GM12878 (cell line): ENCODE measurements around the gene MCM3AP. TPM values are rescaled to one million over a fixed set of nuclear protein-coding genes. Genes with fewer than 3 reads are reported as not detected.

ENCODE experiments used
- BACH1 ChIP-seq: fragments of 450-650 bp; IDR thresholded peaks from 2 replicates; pipeline ENCODE4 v1.6.1; 2017; ENCODE audit warnings: mild to moderate bottlenecking, borderline replicate concordance
- CBFB ChIP-seq: IDR thresholded peaks from 2 replicates; pipeline ENCODE4 v1.6.1; 2016; ENCODE audit warnings: antibody characterized with exemption, low read depth
- CEBPB ChIP-seq, 2 experiments: fragments of 150-350 bp in 1 of 2; IDR thresholded peaks; 2 replicates each; pipeline ENCODE4 v1.6.1; 2012 to 2014; ENCODE audit warnings: low read depth in 2 of 2, low read length in 2 of 2, borderline replicate concordance in 1 of 2, inconsistent platforms in 1 of 2
- EP300 ChIP-seq, 2 experiments: fragments of 150-350 bp in 1 of 2; IDR thresholded peaks; 2 replicates each; pipeline ENCODE4 v1.6.1; 2011 to 2012; ENCODE audit warnings: low read depth in 2 of 2, low read length in 2 of 2, borderline replicate concordance in 1 of 2, improper control_type of control experiment in 1 of 2, inconsistent platforms in 1 of 2; ENCODE audit not compliant: control insufficient read depth in 1 of 2
- IKZF1 ChIP-seq: fragments of 450-650 bp; conservative IDR thresholded peaks from 2 replicates; pipeline ENCODE4 v1.6.1; 2017; ENCODE audit warnings: antibody characterized with exemption, mild to moderate bottlenecking
- IKZF2 ChIP-seq, 2 experiments: fragments of 450-650 bp; IDR thresholded peaks; 2 replicates each; pipeline ENCODE4 v1.6.1; 2017; ENCODE audit warnings: mild to moderate bottlenecking in 2 of 2, moderate library complexity in 2 of 2
- POLR2A ChIP-seq: IDR thresholded peaks from 2 replicates; pipeline ENCODE4 v1.6.1; 2011; ENCODE audit warnings: low read depth, mild to moderate bottlenecking, low read length
- POLR2AphosphoS5 ChIP-seq: IDR thresholded peaks from 2 replicates; pipeline ENCODE4 v1.6.1; 2011; ENCODE audit warnings: mild to moderate bottlenecking, low read length, inconsistent platforms
- RAD51 ChIP-seq: fragments of 450-650 bp; IDR thresholded peaks from 2 replicates; pipeline ENCODE4 v1.6.1; 2016; ENCODE audit warnings: moderate library complexity, mild to moderate bottlenecking, inconsistent platforms
- SMC3 ChIP-seq: IDR thresholded peaks from 2 replicates; pipeline ENCODE4 v1.6.1; 2011; ENCODE audit warnings: low read length, improper control_type of control experiment, borderline replicate concordance
- TCF3 ChIP-seq: IDR thresholded peaks from 2 replicates; pipeline ENCODE4 v1.6.1; 2012; ENCODE audit warnings: low read depth, mild to moderate bottlenecking, low read length, borderline replicate concordance; ENCODE audit not compliant: insufficient read depth
- WRNIP1 ChIP-seq: IDR thresholded peaks from 2 replicates; pipeline ENCODE4 v1.6.1; 2011; ENCODE audit warnings: low read depth, low read length, improper control_type of control experiment, borderline replicate concordance
- ZNF24 ChIP-seq: fragments of 450-650 bp; IDR thresholded peaks from 2 replicates; pipeline ENCODE4 v1.6.1; 2017; ENCODE audit warnings: antibody characterized with exemption, mild to moderate bottlenecking
- ZNF622 ChIP-seq: fragments of 450-650 bp; IDR thresholded peaks from 2 replicates; pipeline ENCODE4 v1.6.1; 2017; ENCODE audit warnings: mild to moderate bottlenecking, inconsistent platforms
- polyA plus RNA-seq, 11 experiments: library from polyadenylated mRNA; depleted of rRNA in 4 of 11; unstranded in 6 of 11; stranded (reverse) in 5 of 11; fragments of >200 nt; fragmentation: Nextera tagmentation in 4 of 11; fragmentation: Illumina TruSeq in 1 of 11; extraction: Ambion mirVana in 4 of 11; extraction: Trizol in 1 of 11; gene quantifications; 1 replicate in 1 of 11; 2 replicates in 10 of 11; pipeline versions ENCODE4 v1.2.1 to v1.2.3, GENCODE V29; 2011 to 2016; ENCODE audit warnings: inconsistent platforms in 2 of 11, missing spikeins in 2 of 11, low read depth in 1 of 11
- total RNA-seq, 4 experiments: library from RNA; depleted of rRNA in 3 of 4; stranded (reverse); fragments of >200 nt in 3 of 4; fragmentation: Illumina TruSeq in 1 of 4; extraction: Trizol in 1 of 4; gene quantifications; 2 replicates each; pipeline versions ENCODE4 v1.2.1 to v1.2.3, GENCODE V29; 2013 to 2021
- TF ChIP-seq, protein P1 (sequence below): fragments of 450-650 bp; IDR thresholded peaks from 2 replicates; pipeline ENCODE4 v1.6.1; 2016; ENCODE audit warnings: mild to moderate bottlenecking
- TF ChIP-seq, protein P2 (sequence below): fragments of 450-650 bp; IDR thresholded peaks from 2 replicates; pipeline ENCODE4 v1.6.1; 2017; ENCODE audit warnings: low read depth, mild to moderate bottlenecking, moderate library complexity
- TF ChIP-seq, protein P3 (sequence below): fragments of 450-650 bp; IDR thresholded peaks from 2 replicates; pipeline ENCODE4 v1.6.1; 2017; ENCODE audit warnings: mild to moderate bottlenecking, moderate library complexity
- TF ChIP-seq, protein P4 (sequence below): fragments of 450-650 bp; formaldehyde crosslinking; IDR thresholded peaks from 2 replicates; pipeline ENCODE4 v1.5.0; 2022; ENCODE audit warnings: mild to moderate bottlenecking, missing genetic modification characterization

Gene MCM3AP
- total and polyA plus RNA-seq, 10 of the 15 experiments (the other 5 are each of a cell fraction or from before 2014, with no cell fraction given), result 6.1 to 95.7 (median 47.0) TPM

DNA sequence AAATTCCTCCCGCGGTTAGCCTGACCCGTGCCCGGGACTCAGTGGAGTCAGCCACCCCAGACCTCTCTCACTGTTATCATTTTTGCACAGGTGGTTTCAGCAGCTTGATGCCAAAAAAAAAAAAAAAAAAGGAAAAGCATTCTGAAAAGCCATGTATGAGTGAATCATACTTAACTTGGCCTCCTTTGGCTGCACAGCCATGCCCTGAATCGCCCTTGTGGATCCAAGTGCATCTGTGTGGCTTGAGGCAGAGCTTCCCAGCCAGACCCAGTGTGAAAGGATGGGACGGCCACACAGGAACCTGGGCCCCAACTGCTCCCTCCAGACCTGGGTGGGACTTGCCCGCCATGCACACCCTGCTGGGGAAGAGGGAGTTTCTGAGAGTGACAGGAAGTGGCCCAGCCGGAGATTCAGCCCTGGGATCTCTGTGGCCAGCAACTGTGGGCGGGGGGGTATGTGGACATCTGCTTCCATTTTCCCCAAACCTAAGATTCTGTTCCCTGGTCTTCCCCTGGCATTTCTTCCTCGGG is 9.3 kb upstream of the MCM3AP start (continued):
- TF ChIP-seq TCF3 (no peak), SMC3 (no peak), IKZF1 (0 out of 2 replicates have a peak, but pooled peaks have one; percentile 27), RAD51 (no peak), ZNF24 (no peak), ZNF622 (no peak), CEBPB (IDR thresholded peaks at IDR 0.05; ENCODE audit: borderline replicate concordance in 1 of 2, low read depth in 2 of 2, low read length in 2 of 2) (no peak), CBFB (no peak), EP300 (IDR thresholded peaks at IDR 0.05; ENCODE audit: borderline replicate concordance in 1 of 2, control insufficient read depth in 1 of 2, low read depth in 2 of 2, low read length in 2 of 2) (no peak), IKZF2 (IDR thresholded peaks at IDR 0.05) (no peak), POLR2A (no peak), WRNIP1 (no peak), BACH1 (no peak), POLR2AphosphoS5 (no peak)
- TF ChIP-seq, protein P1, sequence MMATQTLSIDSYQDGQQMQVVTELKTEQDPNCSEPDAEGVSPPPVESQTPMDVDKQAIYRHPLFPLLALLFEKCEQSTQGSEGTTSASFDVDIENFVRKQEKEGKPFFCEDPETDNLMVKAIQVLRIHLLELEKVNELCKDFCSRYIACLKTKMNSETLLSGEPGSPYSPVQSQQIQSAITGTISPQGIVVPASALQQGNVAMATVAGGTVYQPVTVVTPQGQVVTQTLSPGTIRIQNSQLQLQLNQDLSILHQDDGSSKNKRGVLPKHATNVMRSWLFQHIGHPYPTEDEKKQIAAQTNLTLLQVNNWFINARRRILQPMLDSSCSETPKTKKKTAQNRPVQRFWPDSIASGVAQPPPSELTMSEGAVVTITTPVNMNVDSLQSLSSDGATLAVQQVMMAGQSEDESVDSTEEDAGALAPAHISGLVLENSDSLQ, result peak; percentile 60
- TF ChIP-seq, protein P2, sequence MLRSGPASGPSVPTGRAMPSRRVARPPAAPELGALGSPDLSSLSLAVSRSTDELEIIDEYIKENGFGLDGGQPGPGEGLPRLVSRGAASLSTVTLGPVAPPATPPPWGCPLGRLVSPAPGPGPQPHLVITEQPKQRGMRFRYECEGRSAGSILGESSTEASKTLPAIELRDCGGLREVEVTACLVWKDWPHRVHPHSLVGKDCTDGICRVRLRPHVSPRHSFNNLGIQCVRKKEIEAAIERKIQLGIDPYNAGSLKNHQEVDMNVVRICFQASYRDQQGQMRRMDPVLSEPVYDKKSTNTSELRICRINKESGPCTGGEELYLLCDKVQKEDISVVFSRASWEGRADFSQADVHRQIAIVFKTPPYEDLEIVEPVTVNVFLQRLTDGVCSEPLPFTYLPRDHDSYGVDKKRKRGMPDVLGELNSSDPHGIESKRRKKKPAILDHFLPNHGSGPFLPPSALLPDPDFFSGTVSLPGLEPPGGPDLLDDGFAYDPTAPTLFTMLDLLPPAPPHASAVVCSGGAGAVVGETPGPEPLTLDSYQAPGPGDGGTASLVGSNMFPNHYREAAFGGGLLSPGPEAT, result 0 out of 2 replicates have a peak, but pooled peaks have one; percentile 24
- TF ChIP-seq, protein P3, sequence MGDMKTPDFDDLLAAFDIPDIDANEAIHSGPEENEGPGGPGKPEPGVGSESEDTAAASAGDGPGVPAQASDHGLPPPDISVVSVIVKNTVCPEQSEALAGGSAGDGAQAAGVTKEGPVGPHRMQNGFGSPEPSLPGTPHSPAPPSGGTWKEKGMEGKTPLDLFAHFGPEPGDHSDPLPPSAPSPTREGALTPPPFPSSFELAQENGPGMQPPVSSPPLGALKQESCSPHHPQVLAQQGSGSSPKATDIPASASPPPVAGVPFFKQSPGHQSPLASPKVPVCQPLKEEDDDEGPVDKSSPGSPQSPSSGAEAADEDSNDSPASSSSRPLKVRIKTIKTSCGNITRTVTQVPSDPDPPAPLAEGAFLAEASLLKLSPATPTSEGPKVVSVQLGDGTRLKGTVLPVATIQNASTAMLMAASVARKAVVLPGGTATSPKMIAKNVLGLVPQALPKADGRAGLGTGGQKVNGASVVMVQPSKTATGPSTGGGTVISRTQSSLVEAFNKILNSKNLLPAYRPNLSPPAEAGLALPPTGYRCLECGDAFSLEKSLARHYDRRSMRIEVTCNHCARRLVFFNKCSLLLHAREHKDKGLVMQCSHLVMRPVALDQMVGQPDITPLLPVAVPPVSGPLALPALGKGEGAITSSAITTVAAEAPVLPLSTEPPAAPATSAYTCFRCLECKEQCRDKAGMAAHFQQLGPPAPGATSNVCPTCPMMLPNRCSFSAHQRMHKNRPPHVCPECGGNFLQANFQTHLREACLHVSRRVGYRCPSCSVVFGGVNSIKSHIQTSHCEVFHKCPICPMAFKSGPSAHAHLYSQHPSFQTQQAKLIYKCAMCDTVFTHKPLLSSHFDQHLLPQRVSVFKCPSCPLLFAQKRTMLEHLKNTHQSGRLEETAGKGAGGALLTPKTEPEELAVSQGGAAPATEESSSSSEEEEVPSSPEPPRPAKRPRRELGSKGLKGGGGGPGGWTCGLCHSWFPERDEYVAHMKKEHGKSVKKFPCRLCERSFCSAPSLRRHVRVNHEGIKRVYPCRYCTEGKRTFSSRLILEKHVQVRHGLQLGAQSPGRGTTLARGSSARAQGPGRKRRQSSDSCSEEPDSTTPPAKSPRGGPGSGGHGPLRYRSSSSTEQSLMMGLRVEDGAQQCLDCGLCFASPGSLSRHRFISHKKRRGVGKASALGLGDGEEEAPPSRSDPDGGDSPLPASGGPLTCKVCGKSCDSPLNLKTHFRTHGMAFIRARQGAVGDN, result no peak
- TF ChIP-seq, protein P4, sequence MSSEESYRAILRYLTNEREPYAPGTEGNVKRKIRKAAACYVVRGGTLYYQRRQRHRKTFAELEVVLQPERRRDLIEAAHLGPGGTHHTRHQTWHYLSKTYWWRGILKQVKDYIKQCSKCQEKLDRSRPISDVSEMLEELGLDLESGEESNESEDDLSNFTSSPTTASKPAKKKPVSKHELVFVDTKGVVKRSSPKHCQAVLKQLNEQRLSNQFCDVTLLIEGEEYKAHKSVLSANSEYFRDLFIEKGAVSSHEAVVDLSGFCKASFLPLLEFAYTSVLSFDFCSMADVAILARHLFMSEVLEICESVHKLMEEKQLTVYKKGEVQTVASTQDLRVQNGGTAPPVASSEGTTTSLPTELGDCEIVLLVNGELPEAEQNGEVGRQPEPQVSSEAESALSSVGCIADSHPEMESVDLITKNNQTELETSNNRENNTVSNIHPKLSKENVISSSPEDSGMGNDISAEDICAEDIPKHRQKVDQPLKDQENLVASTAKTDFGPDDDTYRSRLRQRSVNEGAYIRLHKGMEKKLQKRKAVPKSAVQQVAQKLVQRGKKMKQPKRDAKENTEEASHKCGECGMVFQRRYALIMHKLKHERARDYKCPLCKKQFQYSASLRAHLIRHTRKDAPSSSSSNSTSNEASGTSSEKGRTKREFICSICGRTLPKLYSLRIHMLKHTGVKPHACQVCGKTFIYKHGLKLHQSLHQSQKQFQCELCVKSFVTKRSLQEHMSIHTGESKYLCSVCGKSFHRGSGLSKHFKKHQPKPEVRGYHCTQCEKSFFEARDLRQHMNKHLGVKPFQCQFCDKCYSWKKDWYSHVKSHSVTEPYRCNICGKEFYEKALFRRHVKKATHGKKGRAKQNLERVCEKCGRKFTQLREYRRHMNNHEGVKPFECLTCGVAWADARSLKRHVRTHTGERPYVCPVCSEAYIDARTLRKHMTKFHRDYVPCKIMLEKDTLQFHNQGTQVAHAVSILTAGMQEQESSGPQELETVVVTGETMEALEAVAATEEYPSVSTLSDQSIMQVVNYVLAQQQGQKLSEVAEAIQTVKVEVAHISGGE (CRISPR knock-in tag), result no peak
